Panc1 (cell line): ENCODE measurements around the gene RAB11FIP2. TPM values are rescaled to one million over a fixed set of nuclear protein-coding genes. Genes with fewer than 3 reads are reported as not detected.

ENCODE experiments used
- ATAC-seq: fragments of 200-7000 bp; cut with Tn5 transposase; 2 replicates; pipeline ENCODE4 v1.9.1; 2020; ENCODE audit warnings: mild to moderate bottlenecking, moderate library complexity
- BruUV-seq: library from RNA; stranded (reverse); fragments of 400-500 nt; replicated peaks from 2 replicates; lab custom pipeline; 2021; lab: Mats Ljungman, UMichigan
- CTCF ChIA-PET: fragments of 300-600 bp; sonication (Branson Sonifier 250); formaldehyde crosslinking; loops from one replicate; lab custom pipeline; 2022; ENCODE audit warnings: antibody characterized with exemption; lab: Charles Lee
- POLR2A ChIA-PET: fragments of 300-600 bp; sonication (Branson Sonifier 250); formaldehyde crosslinking; loops from one replicate; lab custom pipeline; 2022; ENCODE audit warnings: antibody characterized with exemption; lab: Charles Lee
- DNase-seq: peaks from one replicate; pipeline ENCODE4 v3.0.0-alpha.2; 2010; ENCODE audit warnings: low read depth, low spot score
- H3K27ac ChIP-seq: 2 replicates; pipeline ENCODE4 v1.5.1; 2011; ENCODE audit warnings: mild to moderate bottlenecking, low read length, inconsistent platforms
- H3K27me3 ChIP-seq: fragments of 200-500 bp; sonication (Bioruptor generic); 2 replicates; pipeline ENCODE4 v1.6.0; 2014; ENCODE audit warnings: low read length, inconsistent platforms; ENCODE audit not compliant: control insufficient read depth, insufficient read depth
- H3K36me3 ChIP-seq: fragments of 200-500 bp; sonication (Bioruptor generic); 2 replicates; pipeline ENCODE4 v1.5.1; 2014; ENCODE audit warnings: inconsistent platforms, mild to moderate bottlenecking, low read length, moderate library complexity; ENCODE audit not compliant: control insufficient read depth, insufficient read depth
- H3K4me1 ChIP-seq: 2 replicates; pipeline ENCODE4 v1.5.1; 2011; ENCODE audit warnings: inconsistent platforms, mild to moderate bottlenecking, low read length, moderate library complexity; ENCODE audit not compliant: control insufficient read depth, insufficient read depth
- H3K4me3 ChIP-seq, 2 experiments: 2 replicates each; pipeline ENCODE4 v1.5.1; 2011 to 2012; ENCODE audit warnings: low read depth in 2 of 2, low read length in 2 of 2, mild to moderate bottlenecking in 2 of 2, inconsistent platforms in 1 of 2, moderate library complexity in 1 of 2
- H3K9me3 ChIP-seq: fragments of 200-500 bp; sonication (Bioruptor generic); 2 replicates; pipeline ENCODE4 v1.5.1; 2014; ENCODE audit warnings: low read depth, mild to moderate bottlenecking, inconsistent platforms, low read length, moderate library complexity; ENCODE audit not compliant: control insufficient read depth, insufficient read depth
- CTCF ChIP-seq: fragments of 450-650 bp; IDR thresholded peaks from 2 replicates; pipeline ENCODE4 v1.5.1; 2017; ENCODE audit warnings: mild to moderate bottlenecking
- POLR2AphosphoS5 ChIP-seq: IDR thresholded peaks from 2 replicates; pipeline ENCODE4 v1.6.1; 2012; ENCODE audit warnings: mild to moderate bottlenecking, low read depth, low read length, moderate library complexity
- REST ChIP-seq, 2 experiments: IDR thresholded peaks; 2 replicates each; pipeline ENCODE4 v1.6.1; 2011 to 2012; ENCODE audit warnings: low read depth in 2 of 2, control low read depth in 1 of 2, low read length in 1 of 2, mild to moderate bottlenecking in 1 of 2, moderate library complexity in 1 of 2; ENCODE audit not compliant: insufficient read depth in 1 of 2
- SIN3A ChIP-seq: IDR thresholded peaks from 2 replicates; pipeline ENCODE4 v1.6.1; 2012; ENCODE audit warnings: low read depth, mild to moderate bottlenecking, low read length, moderate library complexity, borderline replicate concordance; ENCODE audit not compliant: insufficient read depth
- TCF7L2 ChIP-seq: IDR thresholded peaks from 2 replicates; pipeline ENCODE4 v1.6.1; 2011; ENCODE audit warnings: mild to moderate bottlenecking, low read depth, low read length, inconsistent platforms
- in situ Hi-C: cut with HindIII; loops from 2 replicates; pipeline ENCODE4 v1.10.0; 2016; ENCODE audit warnings: low sequenced_read_pairs, low pct_unique_long_range_greater_than_20kb
- intact Hi-C: fragments of 100-400 bp; cut with micrococcal nuclease; formaldehyde crosslinking; loops from one replicate; pipeline ENCODE4 v1.10.0; 2022; ENCODE audit not compliant: unreplicated experiment
- total RNA-seq: library from RNA; stranded (reverse); gene quantifications from one replicate; pipeline ENCODE4 v1.2.1, GENCODE V29; 2021; ENCODE audit not compliant: unreplicated experiment

The RAB11FIP2 gene
- total RNA-seq, 1 experiment from 2014 or later = 18.1 TPM

GRCh38 chr10:118026936-118027335 is 19.8 kb downstream of the RAB11FIP2 start:
- DNase-seq (no peak), ATAC-seq (no peak)
- Histone ChIP-seq H3K27me3 (no peaks in the 10 kb centered on the region), H3K4me3 (no peak overlapping the region), H3K4me1 (no peaks in the 10 kb centered on the region), H3K27ac (no peak overlapping the region), H3K9me3 (no peaks in the 10 kb centered on the region), H3K36me3 (peaks cover 2% of the 10 kb centered on the region; the same call in 1 of the 2 replicates)
- in situ Hi-C loops = no loop called here
- ChIA-PET CTCF (no interaction called here), POLR2A (no interaction called here)
- BruUV-seq = no TSS peak
- intact Hi-C loops = no loop called here
- no peak for TF ChIP-seq CTCF
- TF ChIP-seq SIN3A = no peak
- no peak for TF ChIP-seq REST (IDR thresholded peaks at IDR 0.05; ENCODE audit: insufficient read depth in 1 of 2, low read depth in 2 of 2, low read length in 1 of 2)
- TF ChIP-seq TCF7L2 = no peak
- TF ChIP-seq POLR2AphosphoS5 = no peak

GRCh38 chr10:118020365-118020764 is 26.4 kb downstream of the RAB11FIP2 start:
- Histone ChIP-seq H3K9me3 (no peaks in the 10 kb centered on the region), H3K4me3 (no peak overlapping the region), H3K27ac (no peak overlapping the region), H3K27me3 (no peaks in the 10 kb centered on the region), H3K36me3 (no peaks in the 10 kb centered on the region), H3K4me1 (no peaks in the 10 kb centered on the region)
- BruUV-seq = no TSS peak
- ATAC-seq (no peak; the same call in 1 of the 2 replicates), DNase-seq (no peak)
- POLR2A ChIA-PET = no interaction called here
- intact Hi-C loops = no loop called here
- CTCF ChIA-PET = no interaction called here
- no peak for TF ChIP-seq POLR2AphosphoS5
- TF ChIP-seq REST (IDR thresholded peaks at IDR 0.05; ENCODE audit: insufficient read depth in 1 of 2, low read depth in 2 of 2, low read length in 1 of 2) = no peak
- no peak for TF ChIP-seq SIN3A
- no peak for TF ChIP-seq TCF7L2
- no peak for TF ChIP-seq CTCF
- in situ Hi-C loops = no loop called here
